K562 (cell line): Measurements from ENCODE around the gene CUL4B. TPM values are rescaled to one million over a fixed set of nuclear protein-coding genes. Genes with fewer than 3 reads are reported as not detected.

Source experiments
- CREB1 ChIP-seq, 2 experiments: sonication (generic) in 1 of 2; formaldehyde crosslinking in 1 of 2; IDR thresholded peaks; 2 replicates each; pipeline versions ENCODE4 v1.6.1 to v1.8.0; 2012 to 2022; ENCODE audit warnings: inconsistent platforms in 1 of 2, mild to moderate bottlenecking in 1 of 2, missing genetic modification reagents in 1 of 2, moderate library complexity in 1 of 2
- ELF4 ChIP-seq: fragments of 450-650 bp; formaldehyde crosslinking; IDR thresholded peaks from 2 replicates; pipeline ENCODE4 v1.4.0; 2022; ENCODE audit warnings: missing genetic modification characterization
- EP400 ChIP-seq: fragments of 450-650 bp; IDR thresholded peaks from 2 replicates; pipeline ENCODE4 v1.6.1; 2017; ENCODE audit warnings: antibody characterized with exemption, mild to moderate bottlenecking, moderate library complexity
- FOS ChIP-seq: IDR thresholded peaks from 3 replicates; pipeline ENCODE4 v1.6.1; 2011; ENCODE audit not compliant: insufficient read length; ENCODE audit errors: extremely low read depth
- HDAC8 ChIP-seq: fragments of 450-650 bp; IDR thresholded peaks from 2 replicates; pipeline ENCODE4 v1.6.1; 2016; ENCODE audit warnings: mild to moderate bottlenecking, missing genetic modification characterization, moderate library complexity, missing compliant biosample characterization
- JUN ChIP-seq, 2 experiments: sonication (generic) in 1 of 2; formaldehyde crosslinking in 1 of 2; IDR thresholded peaks; 2 replicates each; pipeline versions ENCODE4 v1.6.1 to v1.8.0; 2012 to 2022; ENCODE audit warnings: borderline replicate concordance in 2 of 2, mild to moderate bottlenecking in 2 of 2, improper control_type of control experiment in 1 of 2, low read depth in 1 of 2, low read length in 1 of 2, missing genetic modification reagents in 1 of 2
- MAFK ChIP-seq: IDR thresholded peaks from 2 replicates; pipeline ENCODE4 v1.6.1; 2011; ENCODE audit warnings: low read length, improper control_type of control experiment
- MYBL2 ChIP-seq, 2 experiments: fragments of 450-650 bp in 1 of 2; sonication (generic) in 1 of 2; formaldehyde crosslinking in 1 of 2; IDR thresholded peaks; 2 replicates each; pipeline versions ENCODE4 v1.6.1 to v1.8.1; 2017 to 2022; ENCODE audit warnings: borderline replicate concordance in 1 of 2, inconsistent platforms in 1 of 2, low read depth in 1 of 2, mild to moderate bottlenecking in 1 of 2, missing genetic modification reagents in 1 of 2, moderate library complexity in 1 of 2
- NR4A1 ChIP-seq, 2 experiments: fragments of 250-450 bp in 1 of 2; fragments of 450-650 bp in 1 of 2; sonication (Bioruptor Pico) in 1 of 2; IDR thresholded peaks; 2 replicates each; pipeline versions ENCODE4 v1.4.0 to v1.6.1; 2016 to 2020; ENCODE audit warnings: mild to moderate bottlenecking in 2 of 2, missing compliant biosample characterization in 1 of 2, missing genetic modification characterization in 1 of 2, moderate library complexity in 1 of 2
- PKNOX1 ChIP-seq: fragments of 450-650 bp; IDR thresholded peaks from 2 replicates; pipeline ENCODE4 v1.6.1; 2016
- POLR2B ChIP-seq: fragments of 450-650 bp; IDR thresholded peaks from 2 replicates; pipeline ENCODE4 v1.6.1; 2018; ENCODE audit warnings: low read depth; ENCODE audit not compliant: partially characterized antibody
- SAP30 ChIP-seq: fragments of 200-600 bp; sonication (generic); IDR thresholded peaks from 2 replicates; pipeline ENCODE4 v1.6.1; 2012; ENCODE audit warnings: borderline replicate concordance, low read depth, mild to moderate bottlenecking, moderate library complexity, low read length, control low read depth, inconsistent platforms; ENCODE audit not compliant: insufficient read depth, poor library complexity, severe bottlenecking
- TRIM24 ChIP-seq, 2 experiments: fragments of 450-650 bp; IDR thresholded peaks; 2 replicates each; pipeline ENCODE4 v1.6.1; 2016
- polyA plus RNA-seq, 8 experiments: library from polyadenylated mRNA; depleted of rRNA in 4 of 8; stranded (reverse) in 5 of 8; unstranded in 3 of 8; fragments of >200 nt; fragmentation: Nextera tagmentation in 2 of 8; fragmentation: Illumina TruSeq in 1 of 8; extraction: Ambion mirVana in 2 of 8; extraction: Trizol in 1 of 8; gene quantifications; 2 replicates each; pipeline versions ENCODE4 v1.2.1 to v1.2.3, GENCODE V29; 2011 to 2014; ENCODE audit warnings: inconsistent platforms in 1 of 8, missing spikeins in 1 of 8
- total RNA-seq, 7 experiments: library from RNA; depleted of rRNA in 6 of 7; stranded (reverse); fragments of >200 nt in 6 of 7; fragmentation: Illumina TruSeq in 2 of 7; extraction: Trizol in 2 of 7; gene quantifications; 2 replicates each; pipeline versions ENCODE4 v1.2.1 to v1.2.3, GENCODE V29; 2011 to 2021; ENCODE audit warnings: low replicate concordance in 1 of 7
- TF ChIP-seq, protein P1 (sequence below): sonication (generic); formaldehyde crosslinking; IDR thresholded peaks from 2 replicates; pipeline ENCODE4 v1.9.0; 2022; ENCODE audit warnings: mild to moderate bottlenecking, missing genetic modification reagents
- TF ChIP-seq, protein P2 (sequence below): sonication (generic); formaldehyde crosslinking; IDR thresholded peaks from 2 replicates; pipeline ENCODE4 v1.8.0; 2023; ENCODE audit warnings: missing genetic modification reagents, mild to moderate bottlenecking, borderline replicate concordance
- TF ChIP-seq, protein P3 (sequence below): fragments of 450-650 bp; conservative IDR thresholded peaks from 2 replicates; pipeline ENCODE4 v1.6.1; 2016; ENCODE audit warnings: missing genetic modification characterization, low read depth, mild to moderate bottlenecking, missing compliant biosample characterization, moderate library complexity

The CUL4B gene
- total and polyA plus RNA-seq, 9 of the 15 experiments (the other 6 are each of a cell fraction or from before 2014, with no cell fraction given), result 15.0 to 41.7 (median 37.5) TPM

DNA sequence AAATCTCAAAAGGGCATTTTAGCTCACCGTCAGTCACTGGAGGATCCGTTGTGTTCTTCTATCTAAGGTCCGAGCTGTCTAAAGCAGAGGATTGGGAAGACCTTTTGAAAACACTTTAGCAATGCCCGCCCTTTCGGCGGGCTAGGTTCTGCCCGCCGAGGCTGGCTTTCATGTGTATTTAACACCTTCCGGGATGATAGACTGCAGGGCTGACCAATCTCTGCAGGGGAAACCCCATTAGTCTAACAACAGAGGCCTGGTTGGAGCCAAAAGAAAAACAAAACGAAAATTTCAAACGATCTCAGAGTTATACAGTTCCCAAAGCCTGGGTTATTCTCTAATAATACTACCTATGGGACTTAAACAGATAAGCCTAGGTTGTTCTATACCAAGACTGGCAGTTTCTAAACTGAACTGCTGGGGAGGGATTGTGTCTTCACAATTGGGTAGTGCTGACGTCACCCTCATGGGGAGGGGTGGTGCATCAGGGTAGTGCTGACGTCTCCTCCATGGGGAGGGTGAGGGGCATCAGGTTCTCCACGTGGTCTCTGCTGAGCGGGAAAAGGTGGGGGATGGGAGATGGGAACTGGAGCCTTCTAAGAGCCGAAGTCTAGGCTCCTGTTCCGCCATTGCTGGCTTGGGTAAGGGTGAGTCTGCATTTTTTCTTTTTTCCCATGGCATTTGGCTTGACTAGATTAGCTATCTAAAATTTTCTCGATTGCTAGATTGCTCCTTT, 14.8 kb upstream of the CUL4B start (continued):
- TF ChIP-seq MYBL2 (IDR thresholded peaks at IDR 0.05; ENCODE audit: low read depth) (no peak), MYBL2 (CRISPR knock-in tag; IDR thresholded peaks at IDR 0.05; ENCODE audit: borderline replicate concordance) (no peak), NR4A1 (CRISPR knock-in tag; IDR thresholded peaks at IDR 0.05) (no peak), NR4A1 (tag; IDR thresholded peaks at IDR 0.05) (no peak), FOS (no peak), CREB1 (IDR thresholded peaks at IDR 0.05) (peak; percentile 54; the same call in 1 of the 2 replicates), CREB1 (CRISPR knock-in tag; IDR thresholded peaks at IDR 0.05) (peak; percentile 74), ELF4 (no peak), MAFK (no peak), PKNOX1 (peak; percentile 68; the same call in 1 of the 2 replicates), EP400 (0 out of 2 replicates have a peak, but pooled peaks have one; percentile 25), SAP30 (no peak), JUN (IDR thresholded peaks at IDR 0.05; ENCODE audit: borderline replicate concordance, low read depth, low read length) (0 out of 2 replicates have a peak, but pooled peaks have one; percentile 46), JUN (CRISPR knock-in tag; IDR thresholded peaks at IDR 0.05; ENCODE audit: borderline replicate concordance) (no peak), POLR2B (no peak), TRIM24 (IDR thresholded peaks at IDR 0.05) (peak; percentile 42 to 43; a peak in 1 of 4 replicates), HDAC8 (no peak)
- TF ChIP-seq, protein P1, sequence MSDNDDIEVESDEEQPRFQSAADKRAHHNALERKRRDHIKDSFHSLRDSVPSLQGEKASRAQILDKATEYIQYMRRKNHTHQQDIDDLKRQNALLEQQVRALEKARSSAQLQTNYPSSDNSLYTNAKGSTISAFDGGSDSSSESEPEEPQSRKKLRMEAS (CRISPR knock-in tag), result peak; percentile 72
- TF ChIP-seq, protein P2, sequence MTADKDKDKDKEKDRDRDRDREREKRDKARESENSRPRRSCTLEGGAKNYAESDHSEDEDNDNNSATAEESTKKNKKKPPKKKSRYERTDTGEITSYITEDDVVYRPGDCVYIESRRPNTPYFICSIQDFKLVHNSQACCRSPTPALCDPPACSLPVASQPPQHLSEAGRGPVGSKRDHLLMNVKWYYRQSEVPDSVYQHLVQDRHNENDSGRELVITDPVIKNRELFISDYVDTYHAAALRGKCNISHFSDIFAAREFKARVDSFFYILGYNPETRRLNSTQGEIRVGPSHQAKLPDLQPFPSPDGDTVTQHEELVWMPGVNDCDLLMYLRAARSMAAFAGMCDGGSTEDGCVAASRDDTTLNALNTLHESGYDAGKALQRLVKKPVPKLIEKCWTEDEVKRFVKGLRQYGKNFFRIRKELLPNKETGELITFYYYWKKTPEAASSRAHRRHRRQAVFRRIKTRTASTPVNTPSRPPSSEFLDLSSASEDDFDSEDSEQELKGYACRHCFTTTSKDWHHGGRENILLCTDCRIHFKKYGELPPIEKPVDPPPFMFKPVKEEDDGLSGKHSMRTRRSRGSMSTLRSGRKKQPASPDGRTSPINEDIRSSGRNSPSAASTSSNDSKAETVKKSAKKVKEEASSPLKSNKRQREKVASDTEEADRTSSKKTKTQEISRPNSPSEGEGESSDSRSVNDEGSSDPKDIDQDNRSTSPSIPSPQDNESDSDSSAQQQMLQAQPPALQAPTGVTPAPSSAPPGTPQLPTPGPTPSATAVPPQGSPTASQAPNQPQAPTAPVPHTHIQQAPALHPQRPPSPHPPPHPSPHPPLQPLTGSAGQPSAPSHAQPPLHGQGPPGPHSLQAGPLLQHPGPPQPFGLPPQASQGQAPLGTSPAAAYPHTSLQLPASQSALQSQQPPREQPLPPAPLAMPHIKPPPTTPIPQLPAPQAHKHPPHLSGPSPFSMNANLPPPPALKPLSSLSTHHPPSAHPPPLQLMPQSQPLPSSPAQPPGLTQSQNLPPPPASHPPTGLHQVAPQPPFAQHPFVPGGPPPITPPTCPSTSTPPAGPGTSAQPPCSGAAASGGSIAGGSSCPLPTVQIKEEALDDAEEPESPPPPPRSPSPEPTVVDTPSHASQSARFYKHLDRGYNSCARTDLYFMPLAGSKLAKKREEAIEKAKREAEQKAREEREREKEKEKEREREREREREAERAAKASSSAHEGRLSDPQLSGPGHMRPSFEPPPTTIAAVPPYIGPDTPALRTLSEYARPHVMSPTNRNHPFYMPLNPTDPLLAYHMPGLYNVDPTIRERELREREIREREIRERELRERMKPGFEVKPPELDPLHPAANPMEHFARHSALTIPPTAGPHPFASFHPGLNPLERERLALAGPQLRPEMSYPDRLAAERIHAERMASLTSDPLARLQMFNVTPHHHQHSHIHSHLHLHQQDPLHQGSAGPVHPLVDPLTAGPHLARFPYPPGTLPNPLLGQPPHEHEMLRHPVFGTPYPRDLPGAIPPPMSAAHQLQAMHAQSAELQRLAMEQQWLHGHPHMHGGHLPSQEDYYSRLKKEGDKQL (CRISPR knock-in tag), result no peak
- TF ChIP-seq, protein P3, sequence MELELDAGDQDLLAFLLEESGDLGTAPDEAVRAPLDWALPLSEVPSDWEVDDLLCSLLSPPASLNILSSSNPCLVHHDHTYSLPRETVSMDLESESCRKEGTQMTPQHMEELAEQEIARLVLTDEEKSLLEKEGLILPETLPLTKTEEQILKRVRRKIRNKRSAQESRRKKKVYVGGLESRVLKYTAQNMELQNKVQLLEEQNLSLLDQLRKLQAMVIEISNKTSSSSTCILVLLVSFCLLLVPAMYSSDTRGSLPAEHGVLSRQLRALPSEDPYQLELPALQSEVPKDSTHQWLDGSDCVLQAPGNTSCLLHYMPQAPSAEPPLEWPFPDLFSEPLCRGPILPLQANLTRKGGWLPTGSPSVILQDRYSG (tag), result no peak
